Hematopoietic multipotent progenitor cell treated with erythropoietin and hydrocortisone succinate and interleukin-3 and kit ligand, for 6 days (in vitro differentiated cells): ENCODE data around the gene GPC3.
"Not testable (repeated sequence)": the region's sequence is repeated elsewhere in the genome, so short reads cannot be mapped to it uniquely, and the experiment has no call there.

ENCODE experiments used
- DNase-seq: peaks from one replicate; pipeline ENCODE4 v3.0.0-alpha.2; 2015

The GPC3 gene

GRCh38 chrX:133638285-133638684 is 347.1 kb downstream of the GPC3 start:
- no peak for DNase-seq

- DNase-seq = no peak
These were observed 347.6 kb downstream of the GPC3 start for GRCh38 chrX:133637765-133638164.

- no peak for DNase-seq
These were observed 349.4 kb downstream of the GPC3 start for GRCh38 chrX:133636009-133636408.

- no peak for DNase-seq
These were observed 351.0 kb downstream of the GPC3 start for GRCh38 chrX:133634416-133634815.

GRCh38 chrX:133633950-133634349 is 351.4 kb downstream of the GPC3 start:
- DNase-seq = no peak

GRCh38 chrX:133633162-133633561 is 352.2 kb downstream of the GPC3 start:
- no peak for DNase-seq

GRCh38 chrX:133630362-133630761 is 355.0 kb downstream of the GPC3 start:
- DNase-seq = no peak

- no peak for DNase-seq
These were observed 357.7 kb downstream of the GPC3 start for GRCh38 chrX:133627673-133628072.

GRCh38 chrX:133621384-133621783 is 364.0 kb downstream of the GPC3 start:
- DNase-seq = not testable (repeated sequence)

GRCh38 chrX:133611676-133612075 is 373.7 kb downstream of the GPC3 start:
- no peak for DNase-seq

GRCh38 chrX:133610056-133610455 is 375.3 kb downstream of the GPC3 start:
- DNase-seq = no peak

GRCh38 chrX:133609166-133609565 is 376.2 kb downstream of the GPC3 start:
- no peak for DNase-seq

- DNase-seq = no peak
These were observed 377.0 kb downstream of the GPC3 start for GRCh38 chrX:133608406-133608805.

GRCh38 chrX:133607419-133608348 is 377.7 kb downstream of the GPC3 start:
- no peak for DNase-seq

- no peak for DNase-seq
These were observed 378.4 kb downstream of the GPC3 start for GRCh38 chrX:133606990-133607389.

GRCh38 chrX:133604801-133605200 is 380.6 kb downstream of the GPC3 start:
- no peak for DNase-seq

- no peak for DNase-seq
These were observed 382.5 kb downstream of the GPC3 start for GRCh38 chrX:133602881-133603280.

GRCh38 chrX:133601116-133601515 is 384.3 kb downstream of the GPC3 start:
- no peak for DNase-seq

GRCh38 chrX:133600536-133600935 is 384.9 kb downstream of the GPC3 start:
- DNase-seq = no peak

- DNase-seq = no peak
These were observed 386.6 kb downstream of the GPC3 start for GRCh38 chrX:133598601-133599335.

GRCh38 chrX:133594156-133594555 is 391.2 kb downstream of the GPC3 start:
- no peak for DNase-seq

- no peak for DNase-seq
These were observed 391.9 kb downstream of the GPC3 start for GRCh38 chrX:133593531-133593930.

- no peak for DNase-seq
These were observed 394.5 kb downstream of the GPC3 start for GRCh38 chrX:133590703-133591505.
